ENCODE data around the gene OR6Y1.
A peak's percentile ranks its signal among the peaks of the same experiment; 100 is the strongest.

The OR6Y1 gene, protein sequence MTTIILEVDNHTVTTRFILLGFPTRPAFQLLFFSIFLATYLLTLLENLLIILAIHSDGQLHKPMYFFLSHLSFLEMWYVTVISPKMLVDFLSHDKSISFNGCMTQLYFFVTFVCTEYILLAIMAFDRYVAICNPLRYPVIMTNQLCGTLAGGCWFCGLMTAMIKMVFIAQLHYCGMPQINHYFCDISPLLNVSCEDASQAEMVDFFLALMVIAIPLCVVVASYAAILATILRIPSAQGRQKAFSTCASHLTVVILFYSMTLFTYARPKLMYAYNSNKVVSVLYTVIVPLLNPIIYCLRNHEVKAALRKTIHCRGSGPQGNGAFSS

DNA sequence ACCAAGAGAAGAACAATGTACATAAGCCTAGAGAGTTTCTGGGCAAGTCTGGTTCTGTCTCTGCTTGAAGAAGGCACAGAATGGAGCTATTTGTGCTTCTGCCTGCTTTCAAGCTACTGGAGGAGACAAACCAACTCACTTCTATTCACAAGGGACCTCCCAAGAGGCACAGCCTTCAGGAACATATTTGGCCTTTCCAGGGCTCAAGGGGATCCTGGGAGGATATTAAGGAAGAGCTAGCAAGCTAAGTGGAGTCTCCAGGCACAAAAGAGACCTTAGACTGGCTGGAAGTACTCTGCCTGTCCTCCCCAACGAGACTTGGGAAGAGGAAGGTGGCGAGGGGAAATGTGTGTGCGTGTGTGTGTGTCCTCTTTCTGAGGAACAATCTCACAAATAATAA is at the start of gene OR6Y1:
TSS of gene OR6Y1 (minus strand) at position 54 of the 400 bp plus-strand sequence. CDS start 6,300 bp downstream, outside the sequence.
- Mint-ChIP-seq H3K9me3 (no peaks in the 10 kb centered on the region), H3K36me3 (no peaks in the 10 kb centered on the region), H3K27me3 (peaks cover 3% of the 10 kb centered on the region), H3K4me1 (no peaks in the 10 kb centered on the region), H3K4me3 (no peak within 1 kb of the TSS), H3K27ac (no peak within 1 kb of the TSS)
- DNase-seq (ENCODE audit: low spot score in 2 of 2) (no peak), ATAC-seq (ENCODE audit: low read depth) (no peak)

DNA sequence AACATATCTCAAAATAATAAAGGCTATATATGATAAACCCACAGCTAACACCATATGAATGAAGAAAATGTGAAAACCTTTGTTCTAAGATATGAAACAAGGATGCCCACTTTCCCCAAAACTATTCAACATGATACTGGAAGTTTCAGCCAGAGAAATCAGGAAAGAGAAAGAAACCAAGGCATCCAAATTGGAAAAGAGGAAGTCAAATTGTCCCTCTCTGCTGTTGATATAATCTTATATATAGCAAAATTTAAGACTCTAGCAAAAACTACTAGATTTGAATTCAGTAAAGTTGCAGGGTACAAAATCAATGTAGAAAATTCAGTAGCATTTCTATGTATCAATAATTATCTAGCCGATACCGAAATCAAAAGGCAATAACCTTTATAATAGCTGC is 46.5 kb upstream of the OR6Y1 start:
- Mint-ChIP-seq H3K27ac (no peak overlapping the region), H3K36me3 (peaks cover 11% of the 10 kb centered on the region), H3K4me3 (no peak overlapping the region), H3K27me3 (peaks cover 7% of the 10 kb centered on the region), H3K4me1 (no peaks in the 10 kb centered on the region), H3K9me3 (peaks cover 17% of the 10 kb centered on the region)
- ATAC-seq (ENCODE audit: low read depth) = no peak
- no peak for DNase-seq (ENCODE audit: low spot score in 2 of 2)

DNA sequence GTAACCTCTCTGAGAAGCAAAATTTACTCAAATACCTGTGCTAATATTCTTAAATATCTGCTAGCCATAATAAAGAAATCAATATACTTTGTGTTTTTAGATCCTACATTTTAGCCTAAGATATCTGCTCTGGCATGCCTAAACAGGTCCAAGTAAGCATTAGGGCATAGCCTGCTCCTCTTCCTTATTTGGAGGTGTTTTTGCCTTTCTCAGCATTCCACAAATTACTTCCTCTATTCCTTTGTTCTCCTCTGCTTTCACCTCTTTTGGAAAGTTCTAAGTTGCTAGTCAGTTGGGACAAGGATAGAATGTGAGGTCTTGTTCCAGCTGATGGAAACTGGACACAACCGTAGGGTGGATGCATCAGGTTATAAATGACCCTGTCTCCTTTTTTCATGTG is 32.7 kb upstream of the OR6Y1 start:
- Mint-ChIP-seq H3K27ac (no peak overlapping the region), H3K4me1 (no peaks in the 10 kb centered on the region), H3K36me3 (peaks cover 3% of the 10 kb centered on the region), H3K9me3 (peaks cover 9% of the 10 kb centered on the region), H3K27me3 (peaks cover 10% of the 10 kb centered on the region), H3K4me3 (no peak overlapping the region)
- ATAC-seq (ENCODE audit: low read depth) (no peak), DNase-seq (ENCODE audit: low spot score in 2 of 2) (no peak)

DNA sequence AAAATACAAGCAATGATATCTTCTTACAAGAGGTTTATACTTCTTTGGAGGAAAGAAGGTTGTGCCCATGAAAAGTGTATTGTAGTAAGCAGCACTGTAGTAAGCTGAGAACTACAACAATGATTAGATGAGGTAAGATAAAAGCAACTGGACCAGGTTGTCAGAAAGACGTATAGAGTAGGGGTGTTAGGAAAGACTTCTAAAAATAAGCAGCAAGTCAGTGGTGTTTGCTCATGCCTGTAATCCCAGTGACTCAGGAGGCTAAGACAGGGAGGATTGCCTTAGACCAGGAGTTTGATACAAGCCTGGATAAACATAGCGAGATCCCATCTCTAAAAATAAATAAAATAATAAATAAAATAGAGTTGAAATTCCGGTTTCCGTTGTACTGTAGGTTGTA is 29.8 kb upstream of the OR6Y1 start:
- H3K9me3 Mint-ChIP-seq = peaks cover 7% of the 10 kb centered on the region
- H3K4me1 Mint-ChIP-seq = no peaks in the 10 kb centered on the region
- DNase-seq (ENCODE audit: low spot score in 2 of 2) (no peak), ATAC-seq (ENCODE audit: low read depth) (no peak)
- H3K4me3 Mint-ChIP-seq = no peak overlapping the region
- no peak overlapping the region for H3K27ac Mint-ChIP-seq
- H3K27me3 Mint-ChIP-seq = peaks cover 11% of the 10 kb centered on the region
- peaks cover 1% of the 10 kb centered on the region for H3K36me3 Mint-ChIP-seq

- no peak within 1 kb of the TSS for H3K4me3 Mint-ChIP-seq
- H3K9me3 Mint-ChIP-seq = no peaks in the 10 kb centered on the region
- no peaks in the 10 kb centered on the region for H3K36me3 Mint-ChIP-seq
- ATAC-seq (ENCODE audit: low read depth) = no peak
- no peak within 1 kb of the TSS for H3K27ac Mint-ChIP-seq
- no peaks in the 10 kb centered on the region for H3K4me1 Mint-ChIP-seq
- H3K27me3 Mint-ChIP-seq = peaks cover 12% of the 10 kb centered on the region
- DNase-seq (ENCODE audit: low spot score in 2 of 2) = no peak
Observed at GRCh38 chr1:158579733-158580132, 25.5 kb upstream of the OR6Y1 start, which contains the start of gene OR10X1. Gene OR10X1, minus strand, starts transcription at chr1:158579899. Its CDS starts 0 bp downstream, at chr1:158579899.

DNA sequence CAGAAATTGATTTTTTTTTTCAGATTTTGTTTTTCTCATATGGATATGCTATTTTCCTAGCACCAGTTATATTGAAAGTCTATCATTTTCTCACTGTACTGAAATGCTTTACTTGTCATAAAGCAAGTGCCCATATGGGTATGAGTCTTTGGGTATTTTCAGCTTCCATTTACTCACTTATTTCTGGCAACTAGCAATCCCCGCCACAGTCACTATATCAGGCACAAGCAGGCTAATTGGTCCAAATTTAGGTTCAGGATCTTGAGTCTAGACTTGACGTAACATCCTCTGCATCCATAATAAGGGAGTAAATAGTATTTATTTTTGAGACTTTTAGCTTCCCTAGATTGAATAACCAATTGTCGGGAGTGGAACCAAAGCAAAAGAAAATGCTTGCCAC is 23.4 kb upstream of the OR6Y1 start:
- H3K4me3 Mint-ChIP-seq = no peak overlapping the region
- no peaks in the 10 kb centered on the region for H3K9me3 Mint-ChIP-seq
- ATAC-seq (ENCODE audit: low read depth) (no peak), DNase-seq (ENCODE audit: low spot score in 2 of 2) (no peak)
- no peaks in the 10 kb centered on the region for H3K36me3 Mint-ChIP-seq
- H3K27me3 Mint-ChIP-seq = peaks cover 5% of the 10 kb centered on the region
- H3K27ac Mint-ChIP-seq = no peak overlapping the region
- H3K4me1 Mint-ChIP-seq = no peaks in the 10 kb centered on the region

DNA sequence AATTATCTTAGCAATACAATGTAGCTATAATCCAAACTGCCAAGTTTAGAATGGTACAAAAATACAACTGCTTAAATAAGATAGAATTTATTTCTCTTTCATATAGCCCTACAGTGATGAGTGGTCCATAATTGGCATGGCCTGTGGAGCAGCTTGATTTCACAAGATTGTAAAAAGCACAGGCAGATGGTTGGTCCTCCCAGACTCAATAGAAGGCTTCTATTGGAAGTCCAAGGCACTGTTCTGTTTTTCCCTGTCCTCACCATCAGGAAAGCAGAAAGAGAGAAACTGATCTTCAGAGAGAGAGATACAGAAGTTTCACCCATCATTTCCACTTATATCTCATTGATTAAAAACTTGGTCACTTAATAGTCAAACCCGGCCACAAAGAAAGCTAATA is 18.0 kb upstream of the OR6Y1 start:
- Mint-ChIP-seq H3K27me3 (peaks cover 2% of the 10 kb centered on the region), H3K9me3 (no peaks in the 10 kb centered on the region), H3K27ac (no peak overlapping the region), H3K36me3 (no peaks in the 10 kb centered on the region), H3K4me1 (peaks cover 3% of the 10 kb centered on the region), H3K4me3 (no peak overlapping the region)
- ATAC-seq (ENCODE audit: low read depth) = no peak
- DNase-seq (ENCODE audit: low spot score in 2 of 2) = no peak

DNA sequence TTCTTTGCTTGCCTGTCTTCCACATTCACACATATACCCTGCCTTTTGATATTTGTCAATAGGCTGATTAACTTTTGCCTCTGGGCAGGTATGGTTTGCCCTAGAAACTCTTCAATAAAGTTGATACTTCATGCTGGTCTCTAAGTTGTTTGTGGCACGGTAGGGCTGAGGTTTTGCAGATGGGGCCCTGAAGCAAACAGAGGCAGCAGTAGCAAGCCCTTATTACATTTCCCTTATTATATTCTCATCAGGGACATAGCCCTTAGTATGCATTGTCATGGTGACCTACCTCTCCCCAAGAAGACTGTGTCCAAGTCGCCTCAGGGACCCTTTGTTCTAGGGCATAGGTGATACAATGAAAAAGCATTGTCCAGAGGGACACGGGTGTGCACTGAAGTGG is 16.3 kb upstream of the OR6Y1 start, which contains the start of gene OR6P1:
TSS of gene OR6P1 (minus strand) at position 101 of the 400 bp plus-strand sequence. CDS start 6,976 bp downstream, outside the sequence.
- Mint-ChIP-seq H3K4me3 (no peak within 1 kb of the TSS), H3K36me3 (no peaks in the 10 kb centered on the region), H3K9me3 (no peaks in the 10 kb centered on the region), H3K27ac (no peak within 1 kb of the TSS), H3K4me1 (peaks cover 3% of the 10 kb centered on the region), H3K27me3 (peaks cover 4% of the 10 kb centered on the region)
- no peak for DNase-seq (ENCODE audit: low spot score in 2 of 2)
- no peak for ATAC-seq (ENCODE audit: low read depth)

GRCh38 chr1:158564608-158565007 is 10.4 kb upstream of the OR6Y1 start:
- Mint-ChIP-seq H3K4me3 (peak overlapping the region; percentile 32), H3K36me3 (no peaks in the 10 kb centered on the region), H3K27ac (peak overlapping the region; percentile 82), H3K27me3 (peaks cover 5% of the 10 kb centered on the region), H3K4me1 (peaks cover 11% of the 10 kb centered on the region), H3K9me3 (peaks cover 5% of the 10 kb centered on the region)
- peak; percentile 77 for ATAC-seq (ENCODE audit: low read depth)
- peak in 1 of 2 donors; percentile 4 for DNase-seq (ENCODE audit: low spot score in 2 of 2)

GRCh38 chr1:158563853-158564252 is 9.6 kb upstream of the OR6Y1 start:
- Mint-ChIP-seq H3K27me3 (peaks cover 5% of the 10 kb centered on the region), H3K4me1 (peaks cover 11% of the 10 kb centered on the region)

DNA sequence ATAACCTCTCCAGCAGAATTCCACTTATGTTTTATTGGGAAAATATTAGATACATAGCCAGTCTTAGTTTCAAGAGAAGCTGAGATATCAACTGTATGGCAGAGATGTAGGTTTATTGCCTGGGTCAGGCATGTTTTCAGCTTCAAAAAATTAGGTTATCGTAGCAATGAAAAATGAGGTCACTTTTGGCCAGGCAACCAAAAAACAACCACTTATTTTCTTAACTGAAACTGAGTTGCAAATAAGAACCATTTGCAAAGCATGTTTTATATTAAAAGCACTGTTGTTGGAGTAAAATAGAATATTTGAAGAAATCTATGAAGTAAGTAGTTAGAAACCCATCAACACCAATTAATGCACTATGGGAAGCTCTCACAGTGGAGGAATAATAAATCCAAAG is 5.5 kb upstream of the OR6Y1 start:
- Mint-ChIP-seq H3K4me3 (no peak overlapping the region), H3K27me3 (peaks cover 3% of the 10 kb centered on the region), H3K27ac (no peak overlapping the region), H3K9me3 (peaks cover 5% of the 10 kb centered on the region), H3K4me1 (peaks cover 11% of the 10 kb centered on the region), H3K36me3 (no peaks in the 10 kb centered on the region)
- DNase-seq (ENCODE audit: low spot score in 2 of 2) (no peak), ATAC-seq (ENCODE audit: low read depth) (no peak)

More at GRCh38 chr1:158563853-158564252, 9.6 kb upstream of the OR6Y1 start:
- Mint-ChIP-seq H3K36me3 (no peaks in the 10 kb centered on the region), H3K9me3 (peaks cover 5% of the 10 kb centered on the region), H3K27ac (peak overlapping the region; percentile 82), H3K4me3 (peak overlapping the region; percentile 16)
- DNase-seq (ENCODE audit: low spot score in 2 of 2) (no peak), ATAC-seq (ENCODE audit: low read depth) (peak; percentile 68)

DNA sequence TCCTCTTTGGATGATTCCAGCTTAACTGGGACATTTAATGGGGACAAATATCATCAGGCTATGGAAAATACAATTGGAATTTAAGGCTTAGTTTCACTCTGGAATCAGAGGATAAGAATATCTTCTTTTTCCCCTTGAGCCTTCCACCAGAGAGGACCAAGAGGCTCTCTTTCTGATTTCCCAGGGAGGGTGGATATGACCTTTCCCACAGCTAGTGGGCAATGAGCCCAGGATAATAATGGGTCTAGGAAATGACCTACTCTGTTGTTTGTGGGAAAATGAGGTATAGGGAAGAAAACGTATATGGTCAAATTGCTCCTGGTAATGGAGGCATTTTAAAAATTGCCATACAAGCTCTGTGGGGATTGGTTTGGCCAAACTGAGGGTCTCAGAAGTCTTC is 1.9 kb downstream of the OR6Y1 start:
- no peaks in the 10 kb centered on the region for H3K4me1 Mint-ChIP-seq
- peaks cover 6% of the 10 kb centered on the region for H3K27me3 Mint-ChIP-seq
- H3K4me3 Mint-ChIP-seq = no peak overlapping the region
- H3K36me3 Mint-ChIP-seq = no peaks in the 10 kb centered on the region
- ATAC-seq (ENCODE audit: low read depth) = no peak
- no peak overlapping the region for H3K27ac Mint-ChIP-seq
- no peak for DNase-seq (ENCODE audit: low spot score in 2 of 2)
- no peaks in the 10 kb centered on the region for H3K9me3 Mint-ChIP-seq

DNA sequence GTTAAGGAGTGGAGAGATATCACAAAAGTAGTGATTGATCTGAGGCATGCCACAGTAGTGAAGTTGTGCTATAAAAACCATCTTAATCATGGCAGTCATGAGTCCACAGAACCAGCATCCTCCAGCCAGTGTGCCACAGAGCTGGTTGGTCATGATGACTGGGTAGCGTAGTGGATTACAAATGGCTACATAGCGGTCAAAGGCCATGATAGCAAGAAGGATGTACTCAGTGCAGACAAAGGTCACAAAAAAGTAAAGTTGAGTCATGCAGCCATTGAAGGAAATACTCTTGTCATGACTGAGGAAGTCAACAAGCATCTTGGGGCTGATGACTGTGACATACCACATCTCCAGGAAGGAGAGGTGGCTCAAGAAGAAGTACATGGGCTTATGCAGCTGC is 6.7 kb downstream of the OR6Y1 start:
- Mint-ChIP-seq H3K27me3 (peaks cover 8% of the 10 kb centered on the region), H3K4me3 (no peak overlapping the region), H3K36me3 (peaks cover 2% of the 10 kb centered on the region), H3K9me3 (no peaks in the 10 kb centered on the region), H3K4me1 (no peaks in the 10 kb centered on the region), H3K27ac (no peak overlapping the region)
- DNase-seq (ENCODE audit: low spot score in 2 of 2) (no peak), ATAC-seq (ENCODE audit: low read depth) (no peak)

DNA sequence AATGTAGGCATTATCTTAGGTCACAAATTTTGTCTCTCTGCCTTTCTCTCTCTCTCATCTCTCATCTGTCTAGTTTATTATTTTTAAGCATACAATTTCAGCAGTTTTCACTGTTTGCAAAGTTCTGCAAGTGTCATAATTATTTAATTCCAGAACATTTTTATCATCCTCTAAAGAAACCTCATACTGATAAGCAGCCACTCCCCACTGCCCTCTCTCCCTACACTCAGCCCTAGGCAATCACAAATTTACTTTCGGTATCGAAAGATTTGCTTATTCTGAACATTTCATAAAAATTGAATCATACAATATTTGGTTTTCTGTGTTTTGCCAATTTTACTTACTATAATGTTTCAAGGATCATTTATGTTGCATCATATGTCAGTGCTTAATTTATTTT is 16.6 kb downstream of the OR6Y1 start:
- Mint-ChIP-seq H3K27ac (no peak overlapping the region), H3K9me3 (no peaks in the 10 kb centered on the region), H3K4me1 (no peaks in the 10 kb centered on the region), H3K4me3 (no peak overlapping the region), H3K36me3 (no peaks in the 10 kb centered on the region), H3K27me3 (no peaks in the 10 kb centered on the region)
- no peak for ATAC-seq (ENCODE audit: low read depth)
- DNase-seq (ENCODE audit: low spot score in 2 of 2) = no peak

GRCh38 chr1:158534496-158534895 is 19.7 kb downstream of the OR6Y1 start:
- no peak for DNase-seq (ENCODE audit: low spot score in 2 of 2)
- no peak overlapping the region for H3K4me3 Mint-ChIP-seq
- no peaks in the 10 kb centered on the region for H3K4me1 Mint-ChIP-seq
- H3K27ac Mint-ChIP-seq = no peak overlapping the region
- H3K36me3 Mint-ChIP-seq = peaks cover under 1% of the 10 kb centered on the region
- ATAC-seq (ENCODE audit: low read depth) = no peak
- peaks cover 1% of the 10 kb centered on the region for H3K27me3 Mint-ChIP-seq
- peaks cover 1% of the 10 kb centered on the region for H3K9me3 Mint-ChIP-seq
